ENCODE data around the gene WDPCP.

GRCh38 chr2:63581298-63581961 is 6.8 kb downstream of the WDPCP start:
- TF ChIP-seq POLR2A (IDR thresholded peaks at IDR 0.05; ENCODE audit: low read depth, low read length) (no peak), MYC (IDR thresholded peaks at IDR 0.05; ENCODE audit: insufficient read depth, insufficient read length, insufficient replicate concordance, low read length, severe bottlenecking) (no peak)
